ENCODE results near the gene TMEM150A. TPM values are rescaled to one million over a fixed set of nuclear protein-coding genes. Genes with fewer than 3 reads are reported as not detected.

The TMEM150A gene
- total and polyA plus RNA-seq, 2 of the 13 experiments (the other 11 are each of a cell fraction or from before 2014, with no cell fraction given) = 30.1 to 70.4 TPM

DNA sequence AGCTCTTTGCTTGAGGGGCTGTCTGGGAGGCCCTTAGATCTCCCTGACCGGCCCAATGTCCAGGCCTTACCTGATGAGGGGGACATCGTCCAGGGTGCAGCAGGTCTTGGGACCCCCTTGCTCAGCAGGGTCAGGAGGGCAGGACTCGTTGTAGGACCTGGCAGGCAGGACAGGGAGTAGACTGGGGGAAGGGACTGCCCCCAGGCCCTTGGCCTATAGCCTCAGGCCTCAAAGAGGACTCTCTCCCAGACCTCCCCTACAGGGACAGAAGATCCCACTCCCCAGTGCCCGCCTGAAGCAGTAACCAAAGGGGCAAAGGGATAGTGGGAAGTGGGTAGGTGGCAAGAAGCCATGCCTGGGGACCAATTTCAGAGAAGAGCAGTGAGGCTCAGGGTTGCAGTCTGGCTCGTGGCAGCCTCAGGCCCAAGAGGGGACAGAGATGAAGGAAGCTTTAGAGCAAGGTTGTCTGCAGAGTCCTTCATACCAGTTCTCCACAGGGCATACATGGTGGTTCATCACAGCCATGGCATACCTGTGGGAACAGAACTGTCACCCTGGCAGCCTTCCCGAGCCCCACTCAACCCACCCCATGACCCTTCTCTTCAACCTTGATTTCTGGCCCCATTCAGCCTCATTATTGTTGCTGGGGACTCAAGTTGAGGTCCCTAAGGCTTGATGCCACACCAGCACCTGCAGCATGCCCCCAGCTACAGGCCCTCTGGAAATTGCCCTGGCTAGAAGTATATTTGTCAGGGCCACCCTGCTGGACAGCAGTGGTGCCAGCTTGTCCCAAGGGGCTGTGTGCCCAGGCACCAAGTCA, 1.3 kb downstream of the TMEM150A start (continued):
- TF ChIP-seq LCORL (IDR thresholded peaks at IDR 0.05) = no peak
- no peak for TF ChIP-seq LCORL (CRISPR knock-in tag; IDR thresholded peaks at IDR 0.05)
- TF ChIP-seq ZNF790 (CRISPR knock-in tag; IDR thresholded peaks at IDR 0.05; ENCODE audit: borderline replicate concordance) = no peak
- no peak for TF ChIP-seq RNF2 (conservative IDR thresholded peaks at IDR 0.05; ENCODE audit: low read depth)
- TF ChIP-seq ZNF543 (CRISPR knock-in tag; IDR thresholded peaks at IDR 0.05) = peak; percentile 40; the same call in 1 of the 2 replicates
- no peak for TF ChIP-seq YY1 (IDR thresholded peaks at IDR 0.05; ENCODE audit: insufficient read depth, insufficient replicate concordance, low read depth, low read length)
- no peak for TF ChIP-seq ZNF30 (CRISPR knock-in tag; IDR thresholded peaks at IDR 0.05)
- TF ChIP-seq ELF4 (CRISPR knock-in tag; IDR thresholded peaks at IDR 0.05; ENCODE audit: borderline replicate concordance) = no peak
- TF ChIP-seq, protein P1, sequence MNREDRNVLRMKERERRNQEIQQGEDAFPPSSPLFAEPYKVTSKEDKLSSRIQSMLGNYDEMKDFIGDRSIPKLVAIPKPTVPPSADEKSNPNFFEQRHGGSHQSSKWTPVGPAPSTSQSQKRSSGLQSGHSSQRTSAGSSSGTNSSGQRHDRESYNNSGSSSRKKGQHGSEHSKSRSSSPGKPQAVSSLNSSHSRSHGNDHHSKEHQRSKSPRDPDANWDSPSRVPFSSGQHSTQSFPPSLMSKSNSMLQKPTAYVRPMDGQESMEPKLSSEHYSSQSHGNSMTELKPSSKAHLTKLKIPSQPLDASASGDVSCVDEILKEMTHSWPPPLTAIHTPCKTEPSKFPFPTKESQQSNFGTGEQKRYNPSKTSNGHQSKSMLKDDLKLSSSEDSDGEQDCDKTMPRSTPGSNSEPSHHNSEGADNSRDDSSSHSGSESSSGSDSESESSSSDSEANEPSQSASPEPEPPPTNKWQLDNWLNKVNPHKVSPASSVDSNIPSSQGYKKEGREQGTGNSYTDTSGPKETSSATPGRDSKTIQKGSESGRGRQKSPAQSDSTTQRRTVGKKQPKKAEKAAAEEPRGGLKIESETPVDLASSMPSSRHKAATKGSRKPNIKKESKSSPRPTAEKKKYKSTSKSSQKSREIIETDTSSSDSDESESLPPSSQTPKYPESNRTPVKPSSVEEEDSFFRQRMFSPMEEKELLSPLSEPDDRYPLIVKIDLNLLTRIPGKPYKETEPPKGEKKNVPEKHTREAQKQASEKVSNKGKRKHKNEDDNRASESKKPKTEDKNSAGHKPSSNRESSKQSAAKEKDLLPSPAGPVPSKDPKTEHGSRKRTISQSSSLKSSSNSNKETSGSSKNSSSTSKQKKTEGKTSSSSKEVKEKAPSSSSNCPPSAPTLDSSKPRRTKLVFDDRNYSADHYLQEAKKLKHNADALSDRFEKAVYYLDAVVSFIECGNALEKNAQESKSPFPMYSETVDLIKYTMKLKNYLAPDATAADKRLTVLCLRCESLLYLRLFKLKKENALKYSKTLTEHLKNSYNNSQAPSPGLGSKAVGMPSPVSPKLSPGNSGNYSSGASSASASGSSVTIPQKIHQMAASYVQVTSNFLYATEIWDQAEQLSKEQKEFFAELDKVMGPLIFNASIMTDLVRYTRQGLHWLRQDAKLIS (CRISPR knock-in tag; IDR thresholded peaks at IDR 0.05) = no peak
- no peak for TF ChIP-seq TFDP2 (CRISPR knock-in tag; IDR thresholded peaks at IDR 0.05)
- no peak for TF ChIP-seq DR1 (CRISPR knock-in tag; IDR thresholded peaks at IDR 0.05)
- TF ChIP-seq ZNF441 (CRISPR knock-in tag; IDR thresholded peaks at IDR 0.05; ENCODE audit: borderline replicate concordance) = no peak; the same call in 1 of the 2 replicates
- no peak for TF ChIP-seq PTBP1 (IDR thresholded peaks at IDR 0.05; ENCODE audit: low read depth, low read length, poor library complexity, severe bottlenecking)
- TF ChIP-seq SRSF4 (IDR thresholded peaks at IDR 0.05; ENCODE audit: low read depth, low read length, poor library complexity, severe bottlenecking) = no peak
- no peak for TF ChIP-seq TBX2 (CRISPR knock-in tag; IDR thresholded peaks at IDR 0.05; ENCODE audit: borderline replicate concordance)
- 0 out of 2 replicates have a peak, but pooled peaks have one; percentile 1 for TF ChIP-seq DPF2 (CRISPR knock-in tag; IDR thresholded peaks at IDR 0.05; ENCODE audit: borderline replicate concordance, low read depth)
- TF ChIP-seq ZNF710 (CRISPR knock-in tag; IDR thresholded peaks at IDR 0.05; ENCODE audit: borderline replicate concordance) = no peak
- TF ChIP-seq HOXA7 (CRISPR knock-in tag; IDR thresholded peaks at IDR 0.05) = no peak
- no peak for TF ChIP-seq SRSF1 (optimal IDR thresholded peaks at IDR 0.05; ENCODE audit: low read depth, low read length)
- no peak for TF ChIP-seq SIX1 (CRISPR knock-in tag; IDR thresholded peaks at IDR 0.05; ENCODE audit: borderline replicate concordance)
- TF ChIP-seq SMARCC2 (IDR thresholded peaks at IDR 0.05) = no peak
- no peak for TF ChIP-seq ZNF564 (CRISPR knock-in tag; IDR thresholded peaks at IDR 0.05)
- no peak; the same call in 1 of the 2 replicates for TF ChIP-seq ZNF501 (CRISPR knock-in tag; IDR thresholded peaks at IDR 0.05)
